Progenitor cell of endocrine pancreas (in vitro differentiated cells): ENCODE data around the gene SPATA6L. TPM values are rescaled to one million over a fixed set of nuclear protein-coding genes. Genes with fewer than 3 reads are reported as not detected.

Experiments used
- DNase-seq: peaks from one replicate; pipeline ENCODE4 v3.0.0; 2021; ENCODE audit warnings: low spot score; ENCODE audit not compliant: unreplicated experiment
- H3K27ac Mint-ChIP-seq: 2 replicates; pipeline ENCODE4 v1.8.0; 2021; ENCODE audit warnings: mild to moderate bottlenecking, moderate library complexity, mixed read lengths
- H3K27me3 Mint-ChIP-seq: 2 replicates; pipeline ENCODE4 v1.8.0; 2021; ENCODE audit warnings: mixed read lengths
- H3K36me3 Mint-ChIP-seq: 2 replicates; pipeline ENCODE4 v1.8.0; 2022; ENCODE audit warnings: mixed read lengths; ENCODE audit not compliant: insufficient read depth
- H3K4me1 Mint-ChIP-seq: 2 replicates; pipeline ENCODE4 v1.8.0; 2021; ENCODE audit warnings: low read depth, mixed read lengths
- H3K4me3 Mint-ChIP-seq: 2 replicates; pipeline ENCODE4 v1.8.0; 2021; ENCODE audit warnings: low read depth, mild to moderate bottlenecking, moderate library complexity, mixed read lengths
- H3K9me3 Mint-ChIP-seq: 2 replicates; pipeline ENCODE4 v1.8.0; 2021; ENCODE audit warnings: low read depth, mixed read lengths
- CTCF ChIP-seq: fragments of 200-600 bp; sonication (generic); IDR thresholded peaks from one replicate; pipeline ENCODE4 v1.5.0; 2021; ENCODE audit warnings: antibody characterized with exemption, mild to moderate bottlenecking; ENCODE audit not compliant: unreplicated experiment
- total RNA-seq: library from RNA; stranded (reverse); gene quantifications from 2 replicates; pipeline ENCODE4 v1.2.1, GENCODE V29; 2021

SPATA6L gene
- total RNA-seq, 1 donor from 2014 or later, result 7.1 TPM

GRCh38 chr9:4558371-4558998 lies 107.8 kb downstream of the SPATA6L start:
- no peak overlapping the region for H3K4me3 Mint-ChIP-seq
- no peak for DNase-seq
- TF ChIP-seq CTCF, result no peak
- H3K27ac Mint-ChIP-seq, result no peak overlapping the region
- no peaks in the 10 kb centered on the region for H3K9me3 Mint-ChIP-seq
- no peaks in the 10 kb centered on the region for H3K27me3 Mint-ChIP-seq
- H3K36me3 Mint-ChIP-seq, result no peaks in the 10 kb centered on the region
- no peaks in the 10 kb centered on the region for H3K4me1 Mint-ChIP-seq

GRCh38 chr9:4555236-4555635 lies 111.0 kb downstream of the SPATA6L start:
- Mint-ChIP-seq H3K4me3 (no peak overlapping the region), H3K27ac (no peak overlapping the region), H3K27me3 (no peaks in the 10 kb centered on the region), H3K36me3 (no peaks in the 10 kb centered on the region), H3K9me3 (no peaks in the 10 kb centered on the region), H3K4me1 (peaks cover 3% of the 10 kb centered on the region)
- TF ChIP-seq CTCF, result no peak
- DNase-seq, result no peak

- Mint-ChIP-seq H3K27ac (no peak overlapping the region), H3K4me3 (no peak overlapping the region), H3K9me3 (no peaks in the 10 kb centered on the region), H3K36me3 (no peaks in the 10 kb centered on the region), H3K27me3 (no peaks in the 10 kb centered on the region), H3K4me1 (peaks cover 3% of the 10 kb centered on the region)
- no peak for DNase-seq
- no peak for TF ChIP-seq CTCF
Observed at GRCh38 chr9:4553951-4554381, 112.3 kb downstream of the SPATA6L start.

- peaks cover 3% of the 10 kb centered on the region for H3K4me1 Mint-ChIP-seq
- H3K27ac Mint-ChIP-seq, result no peak overlapping the region
- H3K27me3 Mint-ChIP-seq, result no peaks in the 10 kb centered on the region
- no peaks in the 10 kb centered on the region for H3K36me3 Mint-ChIP-seq
- no peak for DNase-seq
- TF ChIP-seq CTCF, result no peak
- H3K9me3 Mint-ChIP-seq, result no peaks in the 10 kb centered on the region
- H3K4me3 Mint-ChIP-seq, result no peak overlapping the region
Observed at GRCh38 chr9:4550777-4551484, 115.3 kb downstream of the SPATA6L start.

GRCh38 chr9:4549751-4550295 lies 116.5 kb downstream of the SPATA6L start:
- no peaks in the 10 kb centered on the region for H3K27me3 Mint-ChIP-seq
- peaks cover 3% of the 10 kb centered on the region for H3K4me1 Mint-ChIP-seq
- no peaks in the 10 kb centered on the region for H3K36me3 Mint-ChIP-seq
- no peak for DNase-seq
- H3K4me3 Mint-ChIP-seq, result no peak overlapping the region
- no peaks in the 10 kb centered on the region for H3K9me3 Mint-ChIP-seq
- no peak for TF ChIP-seq CTCF
- no peak overlapping the region for H3K27ac Mint-ChIP-seq
